GM19099 (cell line): ENCODE results near the gene ERGIC1.

Source experiments
- POLR2A ChIP-seq: IDR thresholded peaks from 3 replicates; pipeline ENCODE4 v1.6.1; 2011; ENCODE audit warnings: low read depth; ENCODE audit not compliant: insufficient read length; ENCODE audit errors: extremely low read depth

The ERGIC1 gene

GRCh38 chr5:172940268-172941066, 106.4 kb downstream of the ERGIC1 start:
- TF ChIP-seq POLR2A, result no peak

GRCh38 chr5:172941067-172941516, 107.0 kb downstream of the ERGIC1 start:
- no peak for TF ChIP-seq POLR2A

GRCh38 chr5:172942556-172942955, 108.5 kb downstream of the ERGIC1 start:
- no peak for TF ChIP-seq POLR2A

GRCh38 chr5:172943283-172943841, 109.3 kb downstream of the ERGIC1 start:
- TF ChIP-seq POLR2A, result no peak

- TF ChIP-seq POLR2A, result no peak
Measured at GRCh38 chr5:172943906-172944305, 109.9 kb downstream of the ERGIC1 start.

GRCh38 chr5:172944741-172945140, 110.7 kb downstream of the ERGIC1 start:
- TF ChIP-seq POLR2A, result no peak

GRCh38 chr5:172945151-172945550, 111.1 kb downstream of the ERGIC1 start:
- no peak for TF ChIP-seq POLR2A

GRCh38 chr5:172946146-172946545, 112.1 kb downstream of the ERGIC1 start:
- TF ChIP-seq POLR2A, result no peak

- TF ChIP-seq POLR2A, result no peak
Measured at GRCh38 chr5:172949426-172949825, 115.4 kb downstream of the ERGIC1 start.

- no peak for TF ChIP-seq POLR2A
Measured at GRCh38 chr5:172950176-172950965, 116.3 kb downstream of the ERGIC1 start.

GRCh38 chr5:172951371-172952033, 117.5 kb downstream of the ERGIC1 start:
- no peak for TF ChIP-seq POLR2A

GRCh38 chr5:172952034-172952511, 118.0 kb downstream of the ERGIC1 start:
- no peak for TF ChIP-seq POLR2A

GRCh38 chr5:172953776-172954675, 120.0 kb downstream of the ERGIC1 start:
- no peak for TF ChIP-seq POLR2A

GRCh38 chr5:172954751-172955159, 120.7 kb downstream of the ERGIC1 start:
- TF ChIP-seq POLR2A, result no peak
